Esophagus squamous epithelium (tissue), 5 donors: ENCODE measurements around the gene DUS1L. TPM values are rescaled to one million over a fixed set of nuclear protein-coding genes. Genes with fewer than 3 reads are reported as not detected.

Experiments used
- DNase-seq: peaks from one replicate; lab custom pipeline; 2025; lab: John Stamatoyannopoulos, UW
- H3K27ac ChIP-seq, 4 donors: fragments of 200-600 bp; sonication (generic); one replicate each; pipeline ENCODE4 v1.5.1; 2016 to 2019; ENCODE audit warnings: mild to moderate bottlenecking in 1 of 4
- H3K27me3 ChIP-seq, 4 donors: fragments of 200-600 bp; sonication (generic); 1 replicate in 3 of 4; 2 replicates in 1 of 4; pipeline versions ENCODE4 v1.5.1 to v1.6.0; 2017 to 2021; ENCODE audit warnings: antibody characterized with exemption in 1 of 4
- H3K36me3 ChIP-seq, 3 donors: fragments of 200-600 bp; sonication (generic); one replicate each; pipeline ENCODE4 v1.5.1; 2016 to 2019
- H3K4me1 ChIP-seq, 3 donors: fragments of 200-600 bp; sonication (generic); one replicate each; pipeline ENCODE4 v1.5.1; 2017 to 2019
- H3K4me3 ChIP-seq, 4 donors: fragments of 200-600 bp; sonication (generic); 1 replicate in 3 of 4; 2 replicates in 1 of 4; pipeline ENCODE4 v1.5.1; 2016 to 2019; ENCODE audit warnings: mild to moderate bottlenecking in 2 of 4, moderate library complexity in 1 of 4
- H3K9me3 ChIP-seq, 3 donors: fragments of 200-600 bp; sonication (generic); one replicate each; pipeline ENCODE4 v1.5.1; 2016 to 2019
- POLR2A ChIP-seq, 4 donors: fragments of 450-650 bp; IDR thresholded peaks; one replicate each; pipeline ENCODE4 v1.6.1; 2017; ENCODE audit warnings: antibody characterized with exemption in 4 of 4, mild to moderate bottlenecking in 4 of 4, moderate library complexity in 3 of 4
- WGBS, 2 donors: methylation state at CpG; one replicate each; pipeline ENCODE4 v1.1.5; 2018; 5-methylcytosine and 5-hydroxymethylcytosine counted together
- intact Hi-C: fragments of 100-400 bp; cut with DNase I; formaldehyde crosslinking; loops from one replicate; pipeline ENCODE4 v1.15.0; 2022
- total RNA-seq, 4 donors: library from RNA; depleted of rRNA; stranded (reverse); fragments of >200 nt; gene quantifications; one replicate each; pipeline ENCODE4 v1.1.0, GENCODE V29; 2016
- TF ChIP-seq, protein P1 (sequence below), 6 experiments: fragments of 450-650 bp in 4 of 6; fragments of 200-600 bp in 2 of 6; sonication (generic) in 2 of 6; IDR thresholded peaks; one replicate each; pipeline ENCODE4 v1.5.1; 2016 to 2019; ENCODE audit warnings: antibody characterized with exemption in 6 of 6, mild to moderate bottlenecking in 4 of 6, moderate library complexity in 4 of 6
- donor health status: DM: yes; HTN: yes; CAD: no.

DUS1L gene
- total RNA-seq, 4 donors from 2014 or later: 53.3 to 125 (median 105) TPM

GRCh38 chr17:82112914-82113311, 47.3 kb upstream of the DUS1L start:
- Histone ChIP-seq H3K4me3 (no peak overlapping the region), H3K4me1 (peaks cover 0 to 26% (median 2%) of the 10 kb centered on the region in 3 donors), H3K27me3 (no peaks in the 10 kb centered on the region), H3K27ac (no peak overlapping the region), H3K36me3 (peaks cover 0 to 20% (median 0%) of the 10 kb centered on the region in 3 donors), H3K9me3 (no peaks in the 10 kb centered on the region)
- no peak for DNase-seq
- intact Hi-C loops: no loop called here
- no peak for TF ChIP-seq POLR2A (IDR thresholded peaks at IDR 0.05)
- TF ChIP-seq, protein P1, sequence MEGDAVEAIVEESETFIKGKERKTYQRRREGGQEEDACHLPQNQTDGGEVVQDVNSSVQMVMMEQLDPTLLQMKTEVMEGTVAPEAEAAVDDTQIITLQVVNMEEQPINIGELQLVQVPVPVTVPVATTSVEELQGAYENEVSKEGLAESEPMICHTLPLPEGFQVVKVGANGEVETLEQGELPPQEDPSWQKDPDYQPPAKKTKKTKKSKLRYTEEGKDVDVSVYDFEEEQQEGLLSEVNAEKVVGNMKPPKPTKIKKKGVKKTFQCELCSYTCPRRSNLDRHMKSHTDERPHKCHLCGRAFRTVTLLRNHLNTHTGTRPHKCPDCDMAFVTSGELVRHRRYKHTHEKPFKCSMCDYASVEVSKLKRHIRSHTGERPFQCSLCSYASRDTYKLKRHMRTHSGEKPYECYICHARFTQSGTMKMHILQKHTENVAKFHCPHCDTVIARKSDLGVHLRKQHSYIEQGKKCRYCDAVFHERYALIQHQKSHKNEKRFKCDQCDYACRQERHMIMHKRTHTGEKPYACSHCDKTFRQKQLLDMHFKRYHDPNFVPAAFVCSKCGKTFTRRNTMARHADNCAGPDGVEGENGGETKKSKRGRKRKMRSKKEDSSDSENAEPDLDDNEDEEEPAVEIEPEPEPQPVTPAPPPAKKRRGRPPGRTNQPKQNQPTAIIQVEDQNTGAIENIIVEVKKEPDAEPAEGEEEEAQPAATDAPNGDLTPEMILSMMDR (IDR thresholded peaks at IDR 0.05): no peak
- WGBS, 2 donors: 77 to 87% methylated on average over 6 of the region's 6 CpGs

DNA sequence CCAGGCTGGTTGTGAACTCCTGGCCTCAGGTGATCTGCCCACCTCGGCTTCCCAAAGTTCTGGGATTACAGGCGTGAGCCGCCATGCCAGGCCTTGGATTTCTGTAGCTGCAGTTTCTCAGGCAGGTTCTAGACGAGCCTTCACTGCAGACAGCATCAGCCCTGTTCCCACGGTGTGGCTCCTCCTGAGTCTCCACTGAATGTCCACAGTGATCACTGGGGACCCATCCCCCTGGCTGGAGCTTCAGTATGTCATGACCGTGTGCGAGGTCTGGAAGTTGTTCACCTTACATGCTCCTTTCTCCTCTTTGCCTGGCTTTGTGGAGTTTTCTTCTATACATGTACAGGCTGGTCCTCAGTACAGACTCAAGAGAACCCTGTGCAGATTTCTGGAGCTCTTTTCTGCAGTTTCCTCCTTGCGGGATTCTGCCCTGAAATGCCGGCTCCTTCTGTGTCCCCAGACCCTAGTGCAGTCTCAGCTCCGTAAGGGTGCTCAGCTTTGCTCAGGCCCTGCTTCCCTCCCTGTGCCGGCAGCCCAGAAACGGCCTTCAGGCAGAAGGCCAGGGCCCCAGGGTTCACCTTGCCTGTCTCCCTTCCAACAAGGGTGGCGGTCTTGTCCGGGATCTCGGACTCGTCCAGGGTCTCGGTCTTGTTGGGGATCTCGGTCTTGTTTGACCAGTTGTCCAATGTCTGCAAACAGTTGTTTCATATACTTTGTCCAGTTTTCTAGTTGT, 46.7 kb upstream of the DUS1L start:
- TF ChIP-seq, protein P1 (IDR thresholded peaks at IDR 0.05): no peak
- TF ChIP-seq POLR2A (IDR thresholded peaks at IDR 0.05): no peak
- H3K4me3 ChIP-seq: no peak overlapping the region
- H3K9me3 ChIP-seq: no peaks in the 10 kb centered on the region
- 84 to 90% methylated on average over 15 to 18 of the region's 18 CpGs for WGBS, 2 donors
- DNase-seq: no peak
- peaks cover 0 to 20% (median 0%) of the 10 kb centered on the region in 3 donors for H3K36me3 ChIP-seq
- peaks cover 0 to 31% (median 2%) of the 10 kb centered on the region in 3 donors for H3K4me1 ChIP-seq
- H3K27me3 ChIP-seq: no peaks in the 10 kb centered on the region
- intact Hi-C loops: no loop called here
- no peak overlapping the region for H3K27ac ChIP-seq

DNA sequence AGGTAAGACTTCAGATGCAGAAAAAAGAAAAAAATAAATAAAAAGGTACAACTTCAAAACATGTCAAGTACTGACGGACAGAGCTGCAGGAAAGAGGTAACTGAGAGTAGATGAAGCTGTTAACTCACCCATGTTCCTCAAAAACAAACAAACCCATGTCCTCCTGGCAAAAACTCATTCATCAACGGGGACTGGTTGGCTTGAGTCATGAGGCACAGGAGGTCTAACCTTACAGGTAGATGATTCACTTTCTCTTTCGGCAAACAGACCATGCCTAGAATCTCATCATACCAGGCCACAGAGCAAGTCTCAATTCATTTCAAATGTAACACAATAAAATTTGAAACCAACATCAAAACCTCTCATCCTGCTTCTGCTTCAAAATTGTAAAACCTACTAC, 44.7 kb upstream of the DUS1L start:
- intact Hi-C loops: no loop called here
- peaks cover 19 to 52% (median 22%) of the 10 kb centered on the region in 3 donors for H3K4me1 ChIP-seq
- H3K27ac ChIP-seq: peak overlapping the region in 2 of 4 donors; percentile 1 to 64
- H3K27me3 ChIP-seq: no peaks in the 10 kb centered on the region
- no peak overlapping the region for H3K4me3 ChIP-seq
- no peak for DNase-seq
- TF ChIP-seq, protein P1 (IDR thresholded peaks at IDR 0.05): no peak
- TF ChIP-seq POLR2A (IDR thresholded peaks at IDR 0.05): no peak
- H3K9me3 ChIP-seq: no peaks in the 10 kb centered on the region
- peaks cover 0 to 20% (median 0%) of the 10 kb centered on the region in 3 donors for H3K36me3 ChIP-seq
- 6 to 31% methylated on average over 3 of the region's 3 CpGs for WGBS, 2 donors

DNA sequence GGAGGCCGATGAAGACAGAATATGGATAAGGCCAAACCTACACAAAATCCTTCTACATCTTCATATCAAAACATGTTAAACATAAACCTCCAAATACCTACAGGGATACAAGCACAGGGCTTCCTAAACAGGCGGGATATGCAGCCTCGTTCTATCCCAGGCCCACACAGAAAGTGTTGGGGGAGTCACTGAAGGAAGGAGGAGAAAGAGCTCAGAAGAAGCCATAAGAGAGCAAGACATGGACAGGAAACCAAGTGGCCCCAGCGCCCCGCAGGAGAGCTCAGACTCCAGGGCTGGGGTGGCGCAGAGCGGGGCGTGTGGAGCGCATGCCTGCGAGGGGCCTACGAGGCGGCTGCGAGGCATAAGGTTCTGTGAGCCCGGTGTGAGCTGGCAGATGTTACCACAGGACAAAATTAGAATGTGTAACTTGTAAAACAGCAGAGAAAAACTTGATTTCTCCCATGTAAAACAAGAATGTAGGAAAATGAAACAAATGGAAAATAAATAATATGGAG, 43.4 kb upstream of the DUS1L start:
- Histone ChIP-seq H3K4me3 (no peak overlapping the region), H3K27ac (no peak overlapping the region), H3K27me3 (no peaks in the 10 kb centered on the region), H3K9me3 (no peaks in the 10 kb centered on the region), H3K4me1 (peaks cover 31 to 65% (median 34%) of the 10 kb centered on the region in 3 donors), H3K36me3 (peaks cover 0 to 20% (median 0%) of the 10 kb centered on the region in 3 donors)
- TF ChIP-seq, protein P1 (IDR thresholded peaks at IDR 0.05): no peak
- no peak for TF ChIP-seq POLR2A (IDR thresholded peaks at IDR 0.05)
- DNase-seq: no peak
- intact Hi-C loops: no loop called here
- WGBS, 2 donors: 90 to 95% methylated on average over 14 of the region's 14 CpGs

GRCh38 chr17:82108496-82108945, 42.9 kb upstream of the DUS1L start:
- Histone ChIP-seq H3K27ac (no peak overlapping the region), H3K9me3 (no peaks in the 10 kb centered on the region), H3K4me1 (peaks cover 35 to 70% (median 39%) of the 10 kb centered on the region in 3 donors), H3K4me3 (no peak overlapping the region), H3K36me3 (peaks cover 0 to 15% (median 0%) of the 10 kb centered on the region in 3 donors), H3K27me3 (no peaks in the 10 kb centered on the region)
- 82 to 89% methylated on average over 14 to 16 of the region's 19 CpGs for WGBS, 2 donors
- no peak for TF ChIP-seq POLR2A (IDR thresholded peaks at IDR 0.05)
- TF ChIP-seq, protein P1 (IDR thresholded peaks at IDR 0.05): no peak
- no peak for DNase-seq
- intact Hi-C loops: no loop called here
